IMR-90 (cell line): ENCODE results near the gene PRKAR1B.

ENCODE experiments used
- CTCF ChIP-seq: conservative IDR thresholded peaks from 2 replicates; pipeline ENCODE4 v1.5.1; 2012; ENCODE audit warnings: mild to moderate bottlenecking, low read depth, low read length, improper control_type of control experiment
- MXI1 ChIP-seq: IDR thresholded peaks from 2 replicates; pipeline ENCODE4 v1.6.1; 2012; ENCODE audit warnings: low read depth, mild to moderate bottlenecking, low read length, moderate library complexity, borderline replicate concordance

- no peak for TF ChIP-seq MXI1
- TF ChIP-seq CTCF = no peak
Observed at GRCh38 chr7:676246-676971, 50.7 kb downstream of the PRKAR1B start.
